GM18511 (cell line): ENCODE data around the gene MSI2.

Source experiments
- ATAC-seq: cut with Tn5 transposase; IDR thresholded peaks from one replicate; pipeline ENCODE4 v1.9.1; 2021; ENCODE audit warnings: mild to moderate bottlenecking, moderate library complexity; ENCODE audit not compliant: unreplicated experiment

Gene MSI2

DNA sequence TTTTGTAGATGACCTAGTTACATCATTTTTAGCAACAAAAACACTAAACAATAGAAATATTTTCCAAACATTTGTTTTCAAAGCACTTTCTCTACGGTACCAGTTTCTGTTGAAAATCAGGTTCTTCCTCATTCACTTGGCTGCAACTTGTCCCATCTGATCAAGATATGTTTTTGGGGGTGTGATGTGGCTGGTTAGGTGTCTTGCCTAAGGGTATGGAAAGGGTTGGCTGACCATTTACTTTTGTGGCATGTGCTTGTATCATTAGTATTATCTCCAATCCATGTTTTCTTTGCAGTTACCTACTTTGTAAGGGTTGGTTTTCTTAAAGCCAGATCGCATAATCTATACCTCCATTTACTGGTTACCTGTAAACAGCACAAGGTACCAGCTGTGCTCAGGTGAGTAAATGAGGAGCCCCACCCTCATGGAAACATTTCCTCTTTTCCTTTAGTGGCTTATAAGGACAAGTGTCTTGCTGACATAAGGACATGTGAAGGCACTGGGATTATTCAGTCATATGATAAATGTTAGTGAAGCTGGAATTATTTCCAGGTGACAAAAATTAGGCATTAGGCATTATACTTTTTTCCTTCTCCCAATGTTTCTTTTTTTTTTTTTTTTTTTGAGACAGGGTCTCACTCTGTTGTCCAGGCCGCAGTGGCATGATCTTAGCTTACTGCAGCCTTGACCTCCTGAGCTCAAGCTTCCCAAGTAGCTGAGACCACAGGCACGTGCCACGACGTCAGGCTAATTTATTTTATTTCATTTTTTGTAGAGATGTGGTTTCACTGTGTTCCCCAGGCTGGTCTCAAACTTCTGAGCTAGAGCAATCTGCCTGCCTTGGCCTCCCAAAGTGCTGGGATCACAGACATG, 326.8 kb downstream of the MSI2 start:
- ATAC-seq: no peak

GRCh38 chr17:57584050-57584551, 327.8 kb downstream of the MSI2 start:
- ATAC-seq: no peak

DNA sequence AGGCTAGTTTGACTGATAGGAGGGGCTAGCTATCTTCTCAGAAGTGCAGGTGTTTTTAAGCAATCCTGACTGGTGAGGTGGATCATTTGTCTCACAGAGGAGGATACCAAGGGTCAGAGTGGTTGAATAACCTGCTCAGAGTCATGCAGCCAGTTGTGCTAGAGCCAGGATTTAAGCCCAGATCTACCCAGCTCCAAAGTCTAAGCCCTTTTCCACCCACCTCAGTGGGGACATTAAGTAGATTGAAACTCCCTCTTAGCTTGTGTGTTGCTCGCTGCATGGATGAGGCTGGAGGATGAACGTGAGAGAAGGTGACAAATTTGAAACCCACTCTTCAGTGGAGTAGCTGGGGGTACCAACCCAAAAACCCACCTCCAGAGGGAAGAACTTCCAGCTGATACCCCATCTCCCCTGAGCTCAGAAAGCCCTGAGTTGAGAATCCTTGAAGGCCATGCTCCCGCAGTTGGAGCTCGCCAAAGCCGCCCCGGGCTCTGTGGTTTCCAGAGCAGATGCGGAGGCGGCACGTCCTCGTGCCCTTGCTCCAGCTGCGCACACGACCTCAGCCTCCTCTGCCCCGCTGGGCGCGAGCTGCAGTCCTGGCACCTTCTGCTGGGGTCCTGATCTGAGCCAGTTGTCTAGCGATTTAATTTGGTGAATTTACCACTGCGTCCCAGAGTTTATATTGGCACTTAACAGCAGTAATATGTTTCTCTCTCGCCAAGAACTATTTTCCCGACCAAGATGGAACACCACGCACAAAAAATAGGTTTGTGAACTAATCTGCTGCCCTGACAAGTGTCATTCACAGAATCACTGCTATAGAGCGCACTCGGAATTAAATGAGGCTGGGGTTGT, 329.2 kb downstream of the MSI2 start:
- ATAC-seq: no peak

- ATAC-seq: no peak
Observed at GRCh38 chr17:57586196-57586740, 329.9 kb downstream of the MSI2 start.

GRCh38 chr17:57586742-57587141, 330.4 kb downstream of the MSI2 start:
- ATAC-seq: no peak

DNA sequence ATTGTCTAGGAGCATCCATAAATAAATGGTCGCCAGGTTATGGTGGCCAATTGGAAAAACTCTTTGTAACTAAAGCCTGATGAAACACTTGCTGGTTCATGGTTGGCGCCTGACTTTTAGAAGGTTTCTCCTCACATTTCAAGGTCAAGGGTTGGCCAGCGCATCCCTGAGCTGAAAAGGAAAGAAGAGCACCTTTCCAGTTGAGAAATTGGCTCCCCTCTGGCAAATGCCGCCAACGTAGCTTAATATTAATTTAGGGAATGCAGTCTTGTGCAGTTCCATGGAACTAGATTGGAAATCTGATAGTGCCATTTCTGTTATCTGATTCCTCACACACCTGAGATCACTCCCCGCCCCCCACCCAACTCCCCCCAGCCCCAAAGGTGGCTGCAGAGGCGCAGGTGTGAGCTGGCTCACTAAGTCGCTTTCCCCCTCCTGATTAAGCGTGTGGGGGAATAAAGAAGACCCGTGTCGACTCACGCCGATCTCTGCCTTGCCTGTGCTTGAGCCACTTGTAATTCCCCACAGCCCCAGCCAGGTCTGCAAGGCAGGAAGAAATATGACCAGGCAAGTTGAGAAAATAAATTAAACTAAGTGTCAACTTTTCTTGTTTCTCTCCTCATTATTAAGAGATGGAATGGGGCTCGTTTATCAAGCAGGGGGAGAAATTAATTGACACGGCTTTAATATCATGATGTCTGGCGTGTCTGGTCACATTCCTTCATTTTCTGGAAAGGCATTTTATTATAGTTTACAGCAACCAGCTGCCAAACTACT, 331.1 kb downstream of the MSI2 start:
- ATAC-seq: no peak

GRCh38 chr17:57588086-57588485, 331.8 kb downstream of the MSI2 start:
- ATAC-seq: no peak

DNA sequence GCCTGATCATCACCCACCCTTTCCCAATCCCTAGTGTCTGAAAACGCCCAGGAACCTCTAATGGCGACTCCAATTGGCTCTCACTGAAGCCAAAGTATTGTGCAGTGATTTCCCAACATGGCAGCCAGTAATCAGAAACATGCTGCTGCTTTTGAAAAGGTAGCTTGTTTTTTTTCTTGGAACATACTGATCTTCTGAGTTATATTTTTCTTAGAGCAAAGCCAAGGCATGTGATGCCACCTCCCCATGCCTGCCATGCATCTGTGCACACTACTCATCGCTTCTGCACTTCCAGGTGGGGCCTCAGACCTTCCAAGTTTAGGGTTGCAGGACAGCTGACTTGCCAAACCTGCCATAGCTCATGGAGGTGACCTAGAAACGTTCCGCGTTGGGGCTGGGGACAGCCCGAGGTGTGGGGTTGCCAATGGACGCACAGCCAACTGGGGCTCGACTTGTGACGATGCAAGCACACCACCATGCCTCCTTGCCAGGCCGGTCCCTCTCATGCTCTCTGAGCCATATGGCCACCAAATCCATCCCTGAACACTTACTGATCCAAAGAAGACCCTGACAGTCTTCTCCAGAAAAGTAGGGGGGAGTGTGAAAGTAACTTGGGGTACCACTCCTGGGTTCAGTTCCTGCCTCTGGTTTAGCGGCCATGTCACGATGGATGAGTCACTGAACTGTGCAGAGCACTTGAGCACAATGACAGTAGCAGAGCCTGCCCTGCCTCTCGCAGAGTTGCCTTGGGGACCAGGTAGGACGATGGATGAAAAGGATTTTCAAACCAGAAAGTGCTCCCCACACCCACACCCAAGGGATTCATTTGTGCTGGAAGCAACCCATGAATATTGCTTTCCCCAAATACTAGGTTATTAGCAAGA, 333.1 kb downstream of the MSI2 start:
- no peak for ATAC-seq

- no peak for ATAC-seq
Observed at GRCh38 chr17:57593739-57594462, 337.6 kb downstream of the MSI2 start.

GRCh38 chr17:57594767-57595166, 338.4 kb downstream of the MSI2 start:
- no peak for ATAC-seq

GRCh38 chr17:57595426-57595825, 339.1 kb downstream of the MSI2 start:
- ATAC-seq: no peak

DNA sequence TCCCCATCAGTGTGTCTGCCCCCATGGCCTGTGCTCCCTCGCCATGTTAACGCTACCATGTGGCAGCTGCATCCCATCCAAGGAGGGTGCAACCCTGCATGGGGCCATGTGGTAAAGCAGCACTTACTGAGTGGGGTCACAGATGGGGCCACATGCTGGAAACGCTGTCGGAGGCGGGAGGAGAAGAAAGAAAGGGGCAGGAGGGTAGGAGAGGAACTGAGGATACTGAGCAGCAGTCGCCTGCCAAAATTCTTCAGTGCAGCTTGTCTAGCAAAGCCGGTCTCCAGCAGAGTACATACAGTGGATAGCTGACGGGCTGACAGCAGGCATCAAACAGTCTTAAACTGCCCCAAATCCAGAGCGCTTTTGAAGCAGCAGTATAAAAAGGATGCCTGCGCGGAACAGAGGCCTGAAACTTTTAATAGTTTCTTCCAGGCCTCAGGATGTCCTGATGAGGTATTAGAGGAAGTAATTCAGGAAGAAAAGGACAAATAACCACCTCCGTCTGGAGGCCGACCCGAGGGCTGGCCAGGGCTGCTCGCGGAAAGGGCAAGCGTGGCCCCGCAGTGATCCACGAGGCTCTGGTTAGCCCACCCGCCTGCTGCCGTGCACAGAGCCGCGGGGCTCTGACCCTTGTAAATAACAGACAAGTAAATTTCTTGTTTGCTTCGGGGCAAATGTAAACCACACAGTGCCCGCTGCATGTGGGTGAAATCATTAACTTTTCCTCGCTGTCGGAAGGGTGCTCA, 339.8 kb downstream of the MSI2 start:
- no peak for ATAC-seq

DNA sequence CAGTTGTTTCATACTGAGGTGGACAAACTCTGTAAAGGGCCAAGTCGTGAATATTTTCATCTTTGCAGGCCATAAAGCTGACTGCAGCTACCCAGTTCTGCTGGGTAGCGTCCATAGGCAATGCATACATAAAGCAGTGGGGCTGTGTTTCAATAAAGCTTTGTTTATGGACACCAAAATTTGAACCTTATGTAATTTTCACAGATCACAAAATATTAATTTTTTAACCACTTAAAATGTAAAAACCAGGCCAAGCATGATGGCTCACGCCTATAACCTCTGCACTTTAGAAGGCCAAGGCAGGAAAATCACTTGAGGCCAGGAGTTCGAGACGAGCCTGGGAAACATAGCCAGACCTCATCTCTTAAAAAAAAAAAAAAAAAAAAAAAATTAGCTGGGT, 340.8 kb downstream of the MSI2 start:
- no peak for ATAC-seq

GRCh38 chr17:57597531-57598453, 341.5 kb downstream of the MSI2 start:
- ATAC-seq: no peak

GRCh38 chr17:57599271-57600045, 343.1 kb downstream of the MSI2 start:
- no peak for ATAC-seq

DNA sequence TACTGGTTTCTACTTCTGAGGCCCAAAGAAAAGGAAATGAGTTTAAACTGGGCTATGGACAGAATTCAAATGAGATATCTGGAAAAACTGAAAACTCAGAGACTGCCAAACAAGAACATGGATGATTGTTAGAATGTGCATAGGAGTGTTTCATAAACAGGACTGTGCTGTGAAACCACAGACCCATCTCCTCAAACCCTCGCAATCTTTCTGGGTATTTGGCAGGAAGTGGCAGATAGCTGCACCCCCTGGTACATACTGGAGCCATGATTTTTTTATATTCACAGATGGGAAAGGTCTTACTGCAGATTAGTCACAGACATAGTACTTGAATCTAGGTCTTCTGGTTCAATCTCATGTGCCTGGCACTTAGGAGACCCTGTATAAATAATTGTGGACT, 343.8 kb downstream of the MSI2 start:
- ATAC-seq: no peak
